Occipital lobe (tissue), 2 donors: Measurements from ENCODE around the gene TDRD10. TPM values are rescaled to one million over a fixed set of nuclear protein-coding genes. Genes with fewer than 3 reads are reported as not detected.

ENCODE experiments used
- DNase-seq: peaks from one replicate; lab custom pipeline; 2025; lab: John Stamatoyannopoulos, UW
- total RNA-seq: library from RNA; depleted of rRNA; stranded (reverse); fragments of >200 nt; gene quantifications from one replicate; pipeline ENCODE4 v1.2.3, GENCODE V29; 2014

Gene TDRD10
- total RNA-seq, 1 donor from 2014 or later: 0.16 TPM

- no peak for DNase-seq
Measured at GRCh38 chr1:154577346-154578057, 75.5 kb downstream of the TDRD10 start.

- DNase-seq: no peak
Measured at GRCh38 chr1:154578058-154578418, 76.0 kb downstream of the TDRD10 start.

- no peak for DNase-seq
Measured at GRCh38 chr1:154579374-154579773, 77.4 kb downstream of the TDRD10 start.

DNA sequence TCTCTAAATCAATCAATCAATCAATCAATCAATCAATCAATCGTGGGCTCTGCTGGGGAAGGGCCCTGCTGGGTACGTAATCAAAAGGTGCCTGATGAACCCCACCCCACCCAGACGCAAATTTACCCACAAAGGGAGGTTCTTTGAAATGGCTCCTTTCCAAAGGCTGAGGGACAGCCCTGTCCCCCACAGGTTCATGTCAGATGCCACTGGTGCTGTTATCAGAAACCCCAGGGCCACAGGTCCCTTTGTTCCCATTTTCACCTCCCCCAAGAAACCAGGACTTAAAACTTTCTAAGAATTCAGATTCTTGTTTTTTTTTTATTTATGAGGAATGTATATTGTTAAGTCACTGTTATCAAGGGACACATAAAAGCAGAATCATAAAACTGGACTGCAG, 79.7 kb downstream of the TDRD10 start:
- no peak for DNase-seq

DNA sequence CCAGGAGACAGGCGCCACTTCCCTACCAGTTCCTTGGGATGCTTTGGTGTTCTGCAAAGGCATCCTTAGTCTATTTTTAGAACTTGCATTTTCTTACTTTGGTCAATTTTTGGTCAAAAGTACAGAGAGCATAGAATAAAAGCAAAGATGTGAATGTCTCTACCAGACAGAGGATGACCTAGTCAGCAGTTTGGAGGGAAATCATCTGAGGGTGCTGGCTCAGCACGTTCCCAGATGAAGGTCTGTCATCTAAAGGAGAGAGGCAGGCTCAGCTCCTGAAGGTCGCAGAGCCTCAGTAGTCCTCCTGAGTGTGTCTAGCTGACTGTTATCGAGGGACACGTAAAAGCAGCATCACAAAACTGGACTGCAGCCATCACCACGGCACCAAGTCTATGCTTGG, 80.9 kb downstream of the TDRD10 start:
- DNase-seq: no peak

DNA sequence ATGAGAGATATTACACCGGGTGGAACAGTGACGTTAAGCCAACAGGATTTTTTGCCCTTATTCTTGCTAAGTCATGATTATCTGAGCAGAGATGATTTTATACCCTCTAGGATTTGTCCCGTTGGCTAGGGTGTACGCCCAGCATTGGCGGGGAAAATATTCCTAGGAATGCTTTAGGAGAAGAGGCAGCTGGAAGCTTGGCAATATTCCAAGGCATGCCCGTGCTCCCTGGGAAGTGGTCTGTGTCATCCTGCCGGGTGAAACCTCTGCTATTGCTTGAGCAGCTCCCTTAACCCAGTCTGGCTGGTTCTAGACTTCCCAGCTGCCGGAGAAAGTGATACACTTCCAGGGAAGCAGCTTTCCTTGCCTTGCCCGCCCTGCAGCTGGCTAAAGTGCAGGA, 81.8 kb downstream of the TDRD10 start:
- no peak for DNase-seq

- DNase-seq: no peak
Measured at GRCh38 chr1:154584267-154584994, 82.4 kb downstream of the TDRD10 start.

DNA sequence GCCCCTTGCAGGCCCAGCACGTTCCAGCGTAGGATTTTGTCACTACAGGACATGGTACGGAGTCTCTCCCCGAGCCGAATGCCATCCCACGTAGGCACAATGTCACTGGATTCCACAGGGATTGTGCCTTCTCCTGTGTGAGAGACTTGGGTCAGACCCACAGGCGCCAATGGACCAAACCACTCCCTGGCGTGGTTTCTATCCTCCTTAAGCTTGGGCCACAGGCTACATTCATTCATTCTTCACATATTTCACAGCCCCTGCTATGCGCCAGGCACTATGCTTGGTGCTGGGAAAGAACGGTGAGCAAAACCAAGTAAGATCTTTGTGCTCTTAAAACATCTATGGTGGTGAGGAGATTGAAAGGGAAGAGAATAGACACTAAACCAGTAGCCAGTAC, 84.2 kb downstream of the TDRD10 start:
- DNase-seq: no peak

- DNase-seq: no peak
Measured at GRCh38 chr1:154586641-154587040, 84.6 kb downstream of the TDRD10 start.

DNA sequence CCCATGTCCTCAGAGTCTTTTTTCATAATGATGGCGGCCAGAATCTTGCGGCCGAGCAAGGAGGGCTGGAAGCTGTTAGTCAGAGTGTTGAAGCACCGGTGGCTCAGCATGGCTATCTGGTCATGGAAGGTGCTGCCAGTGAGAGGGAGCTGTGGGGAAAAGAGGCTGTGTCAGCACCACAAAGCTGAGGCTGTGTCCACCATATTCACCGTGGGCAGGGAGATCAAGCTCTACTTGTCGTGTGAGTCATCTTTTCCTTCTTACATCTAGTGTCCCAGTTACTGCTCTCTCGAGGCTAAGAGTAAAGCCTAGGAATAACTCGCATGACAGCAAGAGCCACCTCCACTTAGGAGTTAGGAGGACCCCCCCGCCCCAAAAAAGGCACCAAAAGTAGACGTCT, 87.8 kb downstream of the TDRD10 start:
- no peak for DNase-seq

DNA sequence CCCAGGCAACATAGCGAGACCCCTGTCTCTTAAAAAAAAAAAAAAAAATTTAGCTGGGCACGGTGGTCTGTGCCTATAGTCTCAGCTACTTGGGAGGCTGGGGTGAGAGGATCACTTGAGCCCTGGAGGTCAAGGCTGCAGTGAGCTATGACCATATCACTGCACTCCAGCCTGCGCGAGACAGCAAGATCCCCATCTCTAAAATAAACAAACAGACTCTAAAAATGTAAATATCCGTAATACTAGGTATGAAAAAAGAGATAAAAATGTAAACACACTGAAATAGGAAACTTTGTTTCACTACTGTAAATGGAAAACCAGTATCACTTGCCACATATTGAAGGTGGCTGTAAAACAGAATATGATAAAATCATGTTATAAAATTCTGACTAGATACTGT, 88.7 kb downstream of the TDRD10 start:
- no peak for DNase-seq

DNA sequence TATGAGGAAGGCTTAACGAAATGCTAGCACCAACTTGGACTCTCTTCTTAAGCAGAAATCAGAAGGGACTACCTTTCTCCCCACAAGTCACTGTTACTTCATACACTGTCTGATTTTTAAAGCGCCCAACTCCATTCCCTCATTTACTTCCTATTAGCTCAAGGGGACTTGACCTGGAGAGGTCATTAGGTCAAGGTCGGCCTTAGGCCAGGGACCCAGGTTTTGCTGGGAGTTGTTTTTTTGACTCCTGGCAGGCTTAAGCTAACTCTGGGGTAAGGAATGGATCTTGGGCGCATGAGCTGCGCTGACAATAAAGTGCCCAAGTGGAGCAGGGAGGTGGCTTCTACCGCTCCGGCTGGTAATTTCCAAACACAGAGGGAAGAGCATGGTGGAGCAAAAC, 89.2 kb downstream of the TDRD10 start:
- no peak for DNase-seq

- no peak for DNase-seq
Measured at GRCh38 chr1:154593390-154593789, 91.4 kb downstream of the TDRD10 start.

DNA sequence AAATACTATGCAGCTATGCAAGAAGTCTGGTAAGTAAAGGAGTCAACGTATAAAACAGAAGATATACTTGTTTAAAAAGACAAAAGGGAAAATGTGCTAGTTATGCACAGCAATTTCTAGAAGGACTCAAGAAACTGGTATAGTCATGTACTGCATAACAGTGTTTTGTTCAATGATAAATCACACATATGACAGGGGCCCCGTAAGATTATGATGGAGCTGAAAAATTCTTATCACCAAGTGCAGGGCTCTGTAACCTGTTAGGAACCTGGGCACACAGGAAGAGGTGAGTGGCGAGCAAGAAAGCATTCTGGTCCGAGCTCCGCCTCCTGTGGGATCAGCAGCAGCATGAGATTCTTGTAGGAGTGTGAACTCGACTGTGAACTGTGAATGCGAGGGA, 92.8 kb downstream of the TDRD10 start:
- DNase-seq: no peak

DNA sequence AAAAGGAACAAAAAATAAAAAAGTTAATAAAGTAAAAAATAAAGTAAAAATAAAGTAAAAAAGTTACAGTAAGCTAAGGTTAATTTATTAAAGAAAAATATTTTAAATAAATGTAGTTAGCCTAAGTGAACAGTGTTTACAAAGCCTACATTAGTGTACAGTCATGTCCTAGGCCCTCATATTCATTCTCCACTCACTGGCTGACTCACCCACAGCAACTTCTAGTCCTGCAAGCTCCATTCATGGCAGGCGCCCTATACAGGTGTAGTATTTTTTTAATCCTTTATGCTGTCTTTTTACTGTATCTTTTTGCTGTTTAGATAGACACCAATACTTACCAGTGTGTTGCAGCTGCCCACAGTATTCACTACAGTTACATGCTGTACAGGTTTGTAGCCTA, 93.6 kb downstream of the TDRD10 start:
- DNase-seq: no peak

Other genes starting within 250 kb of the TDRD10 start
- 57.7 TPM for gene HAX1, start 229.6 kb upstream of the TDRD10 start, total RNA-seq
- gene AQP10, start 181.1 kb upstream of the TDRD10 start, total RNA-seq: not detected
- 28.5 TPM for gene ATP8B2, start 176.7 kb upstream of the TDRD10 start, total RNA-seq
- gene IL6R, start 96.9 kb upstream of the TDRD10 start, total RNA-seq: 2.8 TPM
- 2.0 TPM for gene SHE, start 193 bp downstream of the TDRD10 start, total RNA-seq
- 20.6 TPM for gene UBE2Q1, start 56.4 kb downstream of the TDRD10 start, total RNA-seq
- 20.4 TPM for gene CHRNB2, start 65.6 kb downstream of the TDRD10 start, total RNA-seq
- 59.1 TPM for gene ADAR, start 106.0 kb downstream of the TDRD10 start, total RNA-seq